Adipocyte (in vitro differentiated cells): ENCODE data around the gene CASP7.

Experiments
- DNase-seq: peaks from one replicate; pipeline ENCODE4 v3.0.0-alpha.2; 2015; ENCODE audit warnings: low read depth
- H3K27me3 ChIP-seq: replicated peaks from 2 replicates; pipeline ENCODE4 v1.7.0; 2013; ENCODE audit warnings: mild to moderate bottlenecking, low read length, moderate library complexity; ENCODE audit not compliant: control insufficient read depth, insufficient read depth
- H3K36me3 ChIP-seq: 2 replicates; pipeline ENCODE4 v1.7.0; 2013; ENCODE audit warnings: low read length, mild to moderate bottlenecking, moderate library complexity; ENCODE audit not compliant: control insufficient read depth, insufficient read depth, severe bottlenecking
- H3K4me1 ChIP-seq: 2 replicates; pipeline ENCODE4 v1.7.0; 2013; ENCODE audit warnings: mild to moderate bottlenecking, low read length, moderate library complexity; ENCODE audit not compliant: control insufficient read depth, insufficient read depth
- H3K4me3 ChIP-seq: 2 replicates; pipeline ENCODE4 v1.7.0; 2013; ENCODE audit warnings: mild to moderate bottlenecking, low read length, moderate library complexity
- H3K9ac ChIP-seq: 2 replicates; pipeline ENCODE4 v1.7.0; 2013; ENCODE audit warnings: mild to moderate bottlenecking, low read length, moderate library complexity
- H3K9me3 ChIP-seq: 2 replicates; pipeline ENCODE4 v1.7.0; 2013; ENCODE audit warnings: mild to moderate bottlenecking, low read length, moderate library complexity; ENCODE audit not compliant: control insufficient read depth

CASP7 gene

DNA sequence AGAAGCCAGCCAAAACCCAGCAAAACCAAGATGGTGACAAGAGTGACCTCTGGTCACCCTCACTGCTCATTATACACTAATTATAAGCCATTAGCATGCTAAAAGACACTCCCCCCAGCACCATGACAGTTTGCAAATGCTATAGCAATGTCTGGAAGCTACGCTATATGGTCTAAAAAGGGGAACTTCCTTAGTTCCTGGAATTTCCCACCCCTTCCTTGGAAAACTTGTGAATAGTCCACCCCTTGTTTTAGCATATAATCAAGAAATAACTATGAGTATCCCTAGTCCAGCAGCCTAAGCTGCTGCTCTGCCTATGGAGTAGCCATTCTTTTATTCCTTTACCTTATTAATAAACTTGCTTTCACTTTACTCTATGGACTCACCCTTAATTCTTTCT is 16.0 kb downstream of the CASP7 start:
- Histone ChIP-seq H3K4me3 (no peak overlapping the region), H3K4me1 (no peaks in the 10 kb centered on the region), H3K27me3 (no peaks in the 10 kb centered on the region), H3K9ac (no peak overlapping the region), H3K9me3 (peaks cover 13% of the 10 kb centered on the region), H3K36me3 (peaks cover 67% of the 10 kb centered on the region)
- no peak for DNase-seq

DNA sequence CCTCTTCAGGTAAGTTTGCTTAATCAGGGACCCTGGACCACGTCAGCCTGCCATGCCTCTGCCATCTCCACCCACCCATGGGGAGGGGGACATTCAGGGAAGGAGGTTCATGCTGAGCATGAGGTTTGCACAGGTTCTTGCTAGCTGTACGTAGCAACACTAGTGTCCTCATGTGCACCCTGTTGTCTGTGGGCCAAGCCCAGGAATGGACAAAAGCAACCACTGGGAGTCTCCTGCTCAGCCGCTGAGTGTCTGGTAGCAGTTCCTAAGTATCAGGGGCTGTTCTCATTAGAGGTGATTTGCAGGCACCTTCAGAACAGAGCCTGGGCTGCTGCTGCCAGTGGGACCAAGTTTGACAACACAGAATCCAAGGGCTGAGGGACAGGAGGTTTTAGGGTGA is 17.9 kb downstream of the CASP7 start:
- Histone ChIP-seq H3K4me1 (no peaks in the 10 kb centered on the region), H3K4me3 (no peak overlapping the region), H3K9me3 (peaks cover 13% of the 10 kb centered on the region), H3K27me3 (no peaks in the 10 kb centered on the region), H3K36me3 (peaks cover 69% of the 10 kb centered on the region), H3K9ac (no peak overlapping the region)
- no peak for DNase-seq

- Histone ChIP-seq H3K4me3 (no peak overlapping the region), H3K9me3 (no peaks in the 10 kb centered on the region), H3K4me1 (peaks cover 10% of the 10 kb centered on the region), H3K9ac (no peak overlapping the region), H3K27me3 (no peaks in the 10 kb centered on the region), H3K36me3 (peaks cover 57% of the 10 kb centered on the region)
- peak; percentile 76 for DNase-seq
These were observed 25.1 kb downstream of the CASP7 start for GRCh38 chr10:113704637-113705343.

- Histone ChIP-seq H3K36me3 (peaks cover 52% of the 10 kb centered on the region), H3K27me3 (no peaks in the 10 kb centered on the region), H3K4me1 (peaks cover 12% of the 10 kb centered on the region), H3K9ac (no peak overlapping the region), H3K4me3 (no peak overlapping the region), H3K9me3 (no peaks in the 10 kb centered on the region)
- no peak for DNase-seq
These were observed 25.6 kb downstream of the CASP7 start for GRCh38 chr10:113705344-113705652.

DNA sequence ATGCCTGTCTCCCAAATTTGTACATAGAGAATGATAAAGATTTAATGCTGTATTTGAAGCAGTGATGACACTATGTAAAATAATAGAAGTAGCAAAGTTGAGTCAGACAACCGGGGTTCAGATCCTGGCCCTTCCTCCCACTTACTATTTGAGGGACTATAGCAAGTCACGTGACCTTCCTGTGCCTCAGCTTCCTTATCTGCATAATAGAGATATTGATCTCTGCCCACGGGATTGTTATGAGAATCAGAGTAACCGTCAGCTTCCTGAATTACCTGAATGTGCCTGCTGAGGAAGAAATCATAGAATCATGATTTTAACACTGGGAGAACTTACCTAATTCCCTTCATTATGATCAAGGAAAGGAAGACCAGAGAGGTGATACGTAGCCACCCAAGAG is 26.9 kb downstream of the CASP7 start:
- Histone ChIP-seq H3K9ac (no peak overlapping the region), H3K4me3 (no peak overlapping the region), H3K27me3 (no peaks in the 10 kb centered on the region)

DNA sequence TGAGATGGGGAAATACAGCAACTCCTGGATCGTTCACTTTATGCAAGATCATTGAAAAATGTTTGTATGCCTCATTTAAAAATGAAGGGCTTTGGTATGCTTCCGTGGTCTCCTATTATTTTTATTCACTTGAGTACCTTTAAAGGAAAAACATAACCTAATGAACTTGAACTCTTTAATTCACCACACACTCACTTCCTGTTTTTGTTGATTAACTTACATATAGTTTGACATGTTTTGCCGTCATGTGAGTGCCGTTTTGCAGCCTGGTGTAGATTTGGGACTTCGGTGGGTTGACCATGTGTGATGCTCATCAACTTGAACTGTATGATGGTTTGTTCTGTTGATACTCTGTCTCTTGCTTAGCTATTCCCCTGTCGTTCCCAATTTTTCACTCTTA is 28.9 kb downstream of the CASP7 start:
- DNase-seq = no peak
- Histone ChIP-seq H3K4me3 (no peak overlapping the region), H3K9me3 (no peaks in the 10 kb centered on the region), H3K9ac (no peak overlapping the region), H3K36me3 (peaks cover 39% of the 10 kb centered on the region), H3K27me3 (no peaks in the 10 kb centered on the region), H3K4me1 (peaks cover 12% of the 10 kb centered on the region)

More for the DNA sequence above, 26.9 kb downstream of the CASP7 start:
- Histone ChIP-seq H3K36me3 (peaks cover 43% of the 10 kb centered on the region), H3K9me3 (no peaks in the 10 kb centered on the region), H3K4me1 (peaks cover 12% of the 10 kb centered on the region)
- DNase-seq = no peak

GRCh38 chr10:113709221-113709838 is 29.6 kb downstream of the CASP7 start:
- Histone ChIP-seq H3K9me3 (no peaks in the 10 kb centered on the region), H3K9ac (no peak overlapping the region), H3K4me3 (no peak overlapping the region), H3K27me3 (no peaks in the 10 kb centered on the region), H3K4me1 (peaks cover 12% of the 10 kb centered on the region), H3K36me3 (peaks cover 32% of the 10 kb centered on the region)
- peak; percentile 84 for DNase-seq

DNA sequence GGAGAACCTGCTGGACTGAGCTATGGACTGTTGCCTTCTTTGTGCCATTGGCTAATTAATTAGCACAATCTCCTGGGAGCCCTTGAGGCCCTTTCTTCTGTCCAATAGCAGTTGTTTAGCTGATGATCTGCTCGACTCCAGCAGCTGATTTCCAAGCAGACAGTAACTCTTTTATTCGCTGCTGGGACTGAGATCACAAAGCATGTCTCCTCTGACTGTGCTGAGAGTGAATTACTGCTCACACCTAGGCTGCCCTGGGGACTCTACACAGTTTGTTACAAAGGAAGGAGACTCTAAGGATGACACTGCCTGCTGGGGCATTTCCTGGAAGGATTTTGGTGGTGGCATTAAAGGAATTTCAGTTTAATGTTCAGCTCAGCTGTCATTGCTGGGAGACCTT is 31.4 kb downstream of the CASP7 start:
- Histone ChIP-seq H3K36me3 (peaks cover 34% of the 10 kb centered on the region), H3K9me3 (no peaks in the 10 kb centered on the region), H3K4me1 (peaks cover 12% of the 10 kb centered on the region), H3K27me3 (no peaks in the 10 kb centered on the region), H3K4me3 (no peak overlapping the region), H3K9ac (no peak overlapping the region)
- no peak for DNase-seq

DNA sequence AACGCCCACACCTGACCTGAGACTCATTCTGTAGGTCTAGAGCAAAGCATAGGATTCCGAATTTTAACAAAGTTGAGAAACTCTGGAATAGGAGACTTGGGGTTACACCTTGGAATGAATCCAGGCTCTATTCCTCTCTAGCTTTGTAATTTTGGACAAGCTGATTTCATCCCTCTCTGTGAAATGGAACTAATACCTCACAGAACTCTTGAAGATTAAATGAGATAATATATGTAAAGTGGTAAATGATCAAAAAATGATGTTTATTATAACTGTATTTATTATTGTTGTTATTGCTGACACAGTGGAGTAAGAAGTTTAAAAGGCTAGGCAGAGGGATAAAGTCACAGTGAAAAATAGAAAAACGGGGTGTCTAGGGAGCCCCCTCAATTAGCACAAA is 32.3 kb downstream of the CASP7 start:
- Histone ChIP-seq H3K9ac (no peak overlapping the region), H3K4me3 (no peak overlapping the region), H3K36me3 (peaks cover 29% of the 10 kb centered on the region), H3K27me3 (no peaks in the 10 kb centered on the region), H3K9me3 (no peaks in the 10 kb centered on the region), H3K4me1 (peaks cover 12% of the 10 kb centered on the region)
- no peak for DNase-seq

- Histone ChIP-seq H3K9me3 (no peaks in the 10 kb centered on the region), H3K4me1 (peaks cover 12% of the 10 kb centered on the region), H3K4me3 (no peak overlapping the region), H3K36me3 (peaks cover 32% of the 10 kb centered on the region), H3K27me3 (no peaks in the 10 kb centered on the region), H3K9ac (no peak overlapping the region)
- DNase-seq = no peak
These were observed 33.3 kb downstream of the CASP7 start for GRCh38 chr10:113712755-113713639.

- no peak overlapping the region for H3K4me3 ChIP-seq
- peaks cover 36% of the 10 kb centered on the region for H3K36me3 ChIP-seq
- H3K27me3 ChIP-seq = no peaks in the 10 kb centered on the region
- DNase-seq = no peak
- peaks cover 12% of the 10 kb centered on the region for H3K4me1 ChIP-seq
- no peaks in the 10 kb centered on the region for H3K9me3 ChIP-seq
- H3K9ac ChIP-seq = no peak overlapping the region
These were observed 33.9 kb downstream of the CASP7 start for GRCh38 chr10:113713640-113713982.
